Activated CD8-positive, alpha-beta memory T cell treated with anti-CD3 and anti-CD28 coated beads, Interleukin-2, amount 10 ng/mL, durations not matched to agents 7 days and 5 days (primary cell): Measurements from ENCODE around the gene SLN. TPM values are rescaled to one million over a fixed set of nuclear protein-coding genes. Genes with fewer than 3 reads are reported as not detected.

Source experiments
- ATAC-seq: fragments of 150-1000 bp; cut with Tn5 transposase; one replicate; pipeline ENCODE4 v1.10.0; 2021; ENCODE audit warnings: moderate library complexity
- CTCF ChIA-PET: fragments of 350-600 bp; sonication (Branson Sonifier 250); formaldehyde crosslinking; loops from one replicate; lab custom pipeline; 2021; ENCODE audit warnings: antibody characterized with exemption; lab: Charles Lee
- DNase-seq: peaks from one replicate; pipeline ENCODE4 v3.0.0-alpha.2; 2020
- H3K27ac Mint-ChIP-seq: one replicate; pipeline ENCODE4 v1.8.0; 2021; ENCODE audit warnings: mild to moderate bottlenecking, mixed read lengths
- H3K27me3 Mint-ChIP-seq: one replicate; pipeline ENCODE4 v1.8.0; 2021; ENCODE audit warnings: mixed read lengths
- H3K36me3 Mint-ChIP-seq: one replicate; pipeline ENCODE4 v1.8.0; 2021; ENCODE audit warnings: mild to moderate bottlenecking, mixed read lengths
- H3K4me1 Mint-ChIP-seq: one replicate; pipeline ENCODE4 v1.8.0; 2021; ENCODE audit warnings: mixed read lengths
- H3K4me3 Mint-ChIP-seq: one replicate; pipeline ENCODE4 v1.8.0; 2021; ENCODE audit warnings: mild to moderate bottlenecking, moderate library complexity, mixed read lengths
- H3K9me3 Mint-ChIP-seq: one replicate; pipeline ENCODE4 v1.8.0; 2022; ENCODE audit warnings: low read depth, mixed read lengths
- total RNA-seq, 2 experiments: library from RNA; stranded (reverse); gene quantifications; one replicate each; pipeline ENCODE4 v1.2.3, GENCODE V29; 2021

The SLN gene
- total RNA-seq, 2 experiments from 2014 or later = not detected

- CTCF ChIA-PET = interaction anchor here (0.6 to 4.2 kb wide), 17 partner anchors 8 to 204 kb away, joined by 3 to 42 read pairs (median 5); partner anchors contain the start of gene ALKBH8
- no peak overlapping the region for H3K27ac Mint-ChIP-seq
Measured at GRCh38 chr11:107689317-107690202, 22.3 kb downstream of the SLN start.

GRCh38 chr11:107688322-107688918 is 23.4 kb downstream of the SLN start:
- peaks cover 18% of the 10 kb centered on the region for H3K27me3 Mint-ChIP-seq
- no peaks in the 10 kb centered on the region for H3K4me1 Mint-ChIP-seq
- H3K27ac Mint-ChIP-seq = no peak overlapping the region
- DNase-seq (no peak), ATAC-seq (no peak)
- no peaks in the 10 kb centered on the region for H3K9me3 Mint-ChIP-seq
- no peaks in the 10 kb centered on the region for H3K36me3 Mint-ChIP-seq
- CTCF ChIA-PET = interaction anchor here (1.0 to 4.2 kb wide), 6 partner anchors 12 to 137 kb away, joined by 3 to 42 read pairs (median 10); no protein-coding TSS in a partner anchor
- no peak overlapping the region for H3K4me3 Mint-ChIP-seq

More at GRCh38 chr11:107689317-107690202, 22.3 kb downstream of the SLN start:
- no peaks in the 10 kb centered on the region for H3K9me3 Mint-ChIP-seq
- H3K4me1 Mint-ChIP-seq = no peaks in the 10 kb centered on the region
- H3K36me3 Mint-ChIP-seq = no peaks in the 10 kb centered on the region
- peak; percentile 76 for ATAC-seq
- peaks cover 20% of the 10 kb centered on the region for H3K27me3 Mint-ChIP-seq
- no peak overlapping the region for H3K4me3 Mint-ChIP-seq
- DNase-seq = peak; percentile 67

GRCh38 chr11:107683807-107684206 is 28.0 kb downstream of the SLN start:
- peaks cover 2% of the 10 kb centered on the region for H3K27me3 Mint-ChIP-seq
- no peak for ATAC-seq

GRCh38 chr11:107683061-107683460 is 28.8 kb downstream of the SLN start:
- Mint-ChIP-seq H3K4me1 (no peaks in the 10 kb centered on the region), H3K27ac (no peak overlapping the region), H3K9me3 (no peaks in the 10 kb centered on the region), H3K36me3 (no peaks in the 10 kb centered on the region), H3K27me3 (peaks cover 2% of the 10 kb centered on the region), H3K4me3 (no peak overlapping the region)
- CTCF ChIA-PET = interaction anchor here (0.6 kb wide), 1 partner anchor 9 kb away, joined by 3 read pairs; no protein-coding TSS in a partner anchor
- DNase-seq = no peak
- ATAC-seq = no peak

More at GRCh38 chr11:107683807-107684206, 28.0 kb downstream of the SLN start:
- Mint-ChIP-seq H3K9me3 (no peaks in the 10 kb centered on the region), H3K4me3 (no peak overlapping the region), H3K27ac (no peak overlapping the region), H3K36me3 (no peaks in the 10 kb centered on the region), H3K4me1 (no peaks in the 10 kb centered on the region)
- DNase-seq = no peak
- CTCF ChIA-PET = no interaction called here

GRCh38 chr11:107682572-107682971 is 29.3 kb downstream of the SLN start:
- CTCF ChIA-PET = interaction anchor here (0.6 kb wide), 1 partner anchor 9 kb away, joined by 3 read pairs; no protein-coding TSS in a partner anchor
- Mint-ChIP-seq H3K36me3 (no peaks in the 10 kb centered on the region), H3K27me3 (peaks cover 2% of the 10 kb centered on the region), H3K27ac (no peak overlapping the region), H3K9me3 (no peaks in the 10 kb centered on the region), H3K4me1 (no peaks in the 10 kb centered on the region), H3K4me3 (no peak overlapping the region)
- no peak for DNase-seq
- ATAC-seq = no peak

GRCh38 chr11:107682171-107682570 is 29.7 kb downstream of the SLN start:
- no peak for DNase-seq

GRCh38 chr11:107679255-107680024 is 32.4 kb downstream of the SLN start:
- DNase-seq (no peak), ATAC-seq (no peak)
- no peak overlapping the region for H3K4me3 Mint-ChIP-seq
- no peak overlapping the region for H3K27ac Mint-ChIP-seq
- CTCF ChIA-PET = no interaction called here
- peaks cover 7% of the 10 kb centered on the region for H3K27me3 Mint-ChIP-seq
- H3K36me3 Mint-ChIP-seq = no peaks in the 10 kb centered on the region
- H3K9me3 Mint-ChIP-seq = no peaks in the 10 kb centered on the region
- H3K4me1 Mint-ChIP-seq = no peaks in the 10 kb centered on the region

More at GRCh38 chr11:107682171-107682570, 29.7 kb downstream of the SLN start:
- peaks cover 2% of the 10 kb centered on the region for H3K27me3 Mint-ChIP-seq
- H3K27ac Mint-ChIP-seq = no peak overlapping the region
- CTCF ChIA-PET = no interaction called here
- no peak overlapping the region for H3K4me3 Mint-ChIP-seq
- no peaks in the 10 kb centered on the region for H3K36me3 Mint-ChIP-seq
- ATAC-seq = no peak
- no peaks in the 10 kb centered on the region for H3K4me1 Mint-ChIP-seq
- no peaks in the 10 kb centered on the region for H3K9me3 Mint-ChIP-seq

GRCh38 chr11:107678632-107678971 is 33.3 kb downstream of the SLN start:
- no peaks in the 10 kb centered on the region for H3K36me3 Mint-ChIP-seq
- ATAC-seq = no peak
- H3K4me3 Mint-ChIP-seq = no peak overlapping the region
- no peaks in the 10 kb centered on the region for H3K4me1 Mint-ChIP-seq
- CTCF ChIA-PET = no interaction called here
- H3K27me3 Mint-ChIP-seq = peaks cover 7% of the 10 kb centered on the region
- no peaks in the 10 kb centered on the region for H3K9me3 Mint-ChIP-seq
- no peak for DNase-seq
- no peak overlapping the region for H3K27ac Mint-ChIP-seq

GRCh38 chr11:107677924-107678631 is 33.8 kb downstream of the SLN start:
- Mint-ChIP-seq H3K36me3 (no peaks in the 10 kb centered on the region), H3K27me3 (peaks cover 7% of the 10 kb centered on the region), H3K4me3 (no peak overlapping the region), H3K9me3 (no peaks in the 10 kb centered on the region), H3K4me1 (no peaks in the 10 kb centered on the region), H3K27ac (no peak overlapping the region)
- no peak for DNase-seq
- ATAC-seq = no peak
- CTCF ChIA-PET = no interaction called here

- H3K4me1 Mint-ChIP-seq = no peaks in the 10 kb centered on the region
- ATAC-seq (no peak), DNase-seq (no peak)
- peaks cover 5% of the 10 kb centered on the region for H3K27me3 Mint-ChIP-seq
- H3K4me3 Mint-ChIP-seq = no peak overlapping the region
- no peaks in the 10 kb centered on the region for H3K9me3 Mint-ChIP-seq
- H3K36me3 Mint-ChIP-seq = no peaks in the 10 kb centered on the region
- no peak overlapping the region for H3K27ac Mint-ChIP-seq
- CTCF ChIA-PET = interaction anchor here (1.6 kb wide), 1 partner anchor 11 kb away, joined by 3 read pairs; no protein-coding TSS in a partner anchor
Measured at GRCh38 chr11:107676336-107677057, 35.4 kb downstream of the SLN start.

- no peaks in the 10 kb centered on the region for H3K9me3 Mint-ChIP-seq
- DNase-seq = no peak
- peaks cover 5% of the 10 kb centered on the region for H3K27me3 Mint-ChIP-seq
- ATAC-seq = no peak
- no peaks in the 10 kb centered on the region for H3K4me1 Mint-ChIP-seq
- CTCF ChIA-PET = interaction anchor here (0.8 to 1.6 kb wide), 2 partner anchors 12 to 82 kb away, joined by 3 read pairs; no protein-coding TSS in a partner anchor
- H3K36me3 Mint-ChIP-seq = no peaks in the 10 kb centered on the region
- H3K27ac Mint-ChIP-seq = no peak overlapping the region
- H3K4me3 Mint-ChIP-seq = no peak overlapping the region
Measured at GRCh38 chr11:107675902-107676301, 36.0 kb downstream of the SLN start.
